AG04449 (cell line): ENCODE measurements around the gene PLEKHG7.
"Not testable (repeated sequence)": the region's sequence is repeated elsewhere in the genome, so short reads cannot be mapped to it uniquely, and the experiment has no call there.

Experiments used
- CTCF ChIA-PET: fragments of 350-600 bp; formaldehyde crosslinking; extraction: SDS; loops from one replicate; lab custom pipeline; 2021; ENCODE audit warnings: antibody characterized with exemption; lab: Yijun Ruan, JAX
- POLR2A ChIA-PET: fragments of 400-600, 350-600 bp; formaldehyde crosslinking; extraction: SDS; loops from one replicate; lab custom pipeline; 2020; ENCODE audit warnings: antibody characterized with exemption, inconsistent platforms; lab: Yijun Ruan, JAX
- DNase-seq: peaks from one replicate; pipeline ENCODE4 v3.0.0-alpha.2; 2010; ENCODE audit warnings: low read depth, low spot score
- H3K4me3 ChIP-seq: 2 replicates; pipeline ENCODE4 v1.5.1; 2011; ENCODE audit warnings: low read depth, mild to moderate bottlenecking, control low read depth, low read length
- CTCF ChIP-seq: IDR thresholded peaks from one replicate; pipeline ENCODE4 v1.5.1; 2011; ENCODE audit warnings: mild to moderate bottlenecking, moderate library complexity, low read length, control low read depth, inconsistent platforms; ENCODE audit not compliant: insufficient read depth; ENCODE audit errors: missing control alignments

The PLEKHG7 gene

GRCh38 chr12:92786045-92786444 lies 83.3 kb downstream of the PLEKHG7 start:
- ChIA-PET CTCF (interaction anchor here (0.6 to 3.3 kb wide), 21 partner anchors 10 to 1404 kb away, joined by 3 to 21 read pairs (median 4); no protein-coding TSS in a partner anchor), POLR2A (no interaction called here)
- no peak for TF ChIP-seq CTCF
- no peak for DNase-seq
- no peak overlapping the region for H3K4me3 ChIP-seq

- H3K4me3 ChIP-seq, DNase-seq, POLR2A ChIA-PET, CTCF ChIA-PET: not testable (repeated sequence)
Measured at GRCh38 chr12:92794356-92794755, 91.6 kb downstream of the PLEKHG7 start.

GRCh38 chr12:92794814-92795213 lies 92.0 kb downstream of the PLEKHG7 start:
- no peak for DNase-seq
- ChIA-PET CTCF (interaction anchor here (2.9 kb wide), 1 partner anchor 11 kb away, joined by 12 read pairs; no protein-coding TSS in a partner anchor), POLR2A (no interaction called here)
- TF ChIP-seq CTCF: no peak
- H3K4me3 ChIP-seq: no peak overlapping the region

- CTCF ChIA-PET: interaction anchor here (1.3 to 2.9 kb wide), 2 partner anchors 12 to 600 kb away, joined by 4 to 12 read pairs; no protein-coding TSS in a partner anchor
Measured at GRCh38 chr12:92796650-92797049, 93.9 kb downstream of the PLEKHG7 start.

GRCh38 chr12:92802906-92803305 lies 100.1 kb downstream of the PLEKHG7 start:
- CTCF ChIA-PET: interaction anchor here (1.9 kb wide), 1 partner anchor 17 kb away, joined by 7 read pairs; no protein-coding TSS in a partner anchor
- POLR2A ChIA-PET: no interaction called here
- no peak for DNase-seq
- no peak for TF ChIP-seq CTCF
- H3K4me3 ChIP-seq: no peak overlapping the region

More at GRCh38 chr12:92796650-92797049, 93.9 kb downstream of the PLEKHG7 start:
- POLR2A ChIA-PET: no interaction called here
- no peak overlapping the region for H3K4me3 ChIP-seq
- TF ChIP-seq CTCF: no peak
- no peak for DNase-seq

- no peak overlapping the region for H3K4me3 ChIP-seq
- POLR2A ChIA-PET: interaction anchor here (0.6 kb wide), 1 partner anchor 59 kb away, joined by 4 read pairs; no protein-coding TSS in a partner anchor
- CTCF ChIA-PET: no interaction called here
- DNase-seq: no peak
- no peak for TF ChIP-seq CTCF
Measured at GRCh38 chr12:92803903-92804302, 101.1 kb downstream of the PLEKHG7 start.

- ChIA-PET POLR2A (no interaction called here), CTCF (interaction anchor here (0.7 kb wide), 1 partner anchor 17 kb away, joined by 3 read pairs; no protein-coding TSS in a partner anchor)
- DNase-seq: no peak
- TF ChIP-seq CTCF: no peak
- H3K4me3 ChIP-seq: no peak overlapping the region
Measured at GRCh38 chr12:92810370-92810769, 107.6 kb downstream of the PLEKHG7 start.
